DOHH2 (cell line): ENCODE data around the gene NRROS.
A peak's percentile ranks its signal among the peaks of the same experiment; 100 is the strongest.
"Not testable (repeated sequence)": the region's sequence is repeated elsewhere in the genome, so short reads cannot be mapped to it uniquely, and the experiment has no call there.

Source experiments
- H3F3A ChIP-seq: fragments of 200-600 bp; sonication (generic), shearing (Covaris generic); 2 replicates; pipeline ENCODE4 v1.6.0; 2016; ENCODE audit warnings: antibody characterized with exemption, mild to moderate bottlenecking; ENCODE audit not compliant: control insufficient read depth, insufficient read depth
- H3K27ac ChIP-seq: fragments of 200-600 bp; sonication (generic); 2 replicates; pipeline ENCODE4 v1.5.1; 2014; ENCODE audit warnings: low read depth, mild to moderate bottlenecking, low read length, moderate library complexity
- H3K27me3 ChIP-seq: fragments of 200-600 bp; sonication (generic); 2 replicates; pipeline ENCODE4 v1.6.1; 2014; ENCODE audit warnings: mild to moderate bottlenecking, low read length, mixed read lengths; ENCODE audit not compliant: control insufficient read depth
- H3K36me3 ChIP-seq: fragments of 200-600 bp; sonication (generic); 2 replicates; pipeline ENCODE4 v1.6.1; 2014; ENCODE audit warnings: mild to moderate bottlenecking, low read length, moderate library complexity, mixed read lengths; ENCODE audit not compliant: control insufficient read depth
- H3K4me1 ChIP-seq: fragments of 200-600 bp; sonication (generic); 2 replicates; pipeline ENCODE4 v1.6.1; 2014; ENCODE audit warnings: mild to moderate bottlenecking, low read length, mixed read lengths; ENCODE audit not compliant: control insufficient read depth
- H3K4me2 ChIP-seq: fragments of 200-600 bp; sonication (generic); 2 replicates; pipeline ENCODE4 v1.6.0; 2014; ENCODE audit warnings: mild to moderate bottlenecking, low read length, moderate library complexity
- H3K4me3 ChIP-seq: fragments of 200-600 bp; sonication (generic); 2 replicates; pipeline ENCODE4 v1.5.1; 2014; ENCODE audit warnings: mild to moderate bottlenecking, low read length, mixed read lengths
- H3K79me2 ChIP-seq: fragments of 200-600 bp; sonication (generic); 2 replicates; pipeline ENCODE4 v1.6.1; 2014; ENCODE audit warnings: mild to moderate bottlenecking, low read length, mixed read lengths; ENCODE audit not compliant: control insufficient read depth
- H3K9me2 ChIP-seq: fragments of 200-600 bp; sonication (generic); replicated peaks from 2 replicates; pipeline ENCODE4 v1.6.1; 2014; ENCODE audit warnings: mild to moderate bottlenecking, low read length, mixed read lengths; ENCODE audit not compliant: control insufficient read depth
- H3K9me3 ChIP-seq: fragments of 200-600 bp; sonication (generic); 2 replicates; pipeline ENCODE4 v1.6.1; 2014; ENCODE audit warnings: antibody characterized with exemption, low read length, mixed read lengths; ENCODE audit not compliant: control insufficient read depth, insufficient read depth
- H4K20me1 ChIP-seq: fragments of 200-600 bp; sonication (generic); 2 replicates; pipeline ENCODE4 v1.6.0; 2014; ENCODE audit warnings: low read depth, mild to moderate bottlenecking, antibody characterized with exemption, low read length, moderate library complexity; ENCODE audit not compliant: control insufficient read depth, insufficient read depth
- CTCF ChIP-seq: fragments of 200-600 bp; sonication (generic); IDR thresholded peaks from one replicate; pipeline ENCODE4 v1.5.1; 2014; ENCODE audit warnings: antibody characterized with exemption, mild to moderate bottlenecking, low read depth, low read length; ENCODE audit not compliant: poor library complexity, severe bottlenecking
- EZH2phosphoT487 ChIP-seq: fragments of 200-600 bp; sonication (generic); IDR thresholded peaks from 2 replicates; pipeline ENCODE4 v1.6.1; 2017; ENCODE audit warnings: borderline replicate concordance, mild to moderate bottlenecking, antibody characterized with exemption, low read length, moderate library complexity, mixed read lengths

NRROS gene

DNA sequence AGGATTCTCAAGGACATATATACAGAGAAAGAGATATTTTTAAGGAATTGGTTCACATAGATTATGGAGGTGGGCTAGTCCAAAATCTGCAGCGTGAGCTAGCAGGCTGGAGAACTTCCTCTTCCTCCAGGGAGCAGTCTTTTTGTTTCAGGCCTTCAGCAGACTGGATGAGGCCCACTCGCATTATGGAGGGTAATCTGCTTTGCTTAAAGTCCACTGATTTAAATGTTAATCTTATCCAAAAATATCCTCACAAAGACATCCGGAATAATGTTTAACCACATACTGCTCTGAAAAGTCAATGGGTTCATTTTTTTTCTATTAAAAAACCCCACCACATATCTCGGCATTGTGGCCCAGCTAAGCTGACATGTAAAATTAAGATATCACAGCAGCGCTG, 22.2 kb upstream of the NRROS start:
- Histone ChIP-seq H3F3A (no peaks in the 10 kb centered on the region), H4K20me1 (no peaks in the 10 kb centered on the region), H3K4me1 (peaks cover 14% of the 10 kb centered on the region), H3K4me2 (peak overlapping the region; percentile 50), H3K27me3 (no peaks in the 10 kb centered on the region), H3K9me2 (no peaks in the 10 kb centered on the region), H3K79me2 (no peaks in the 10 kb centered on the region), H3K27ac (0 out of 2 replicates have a peak overlapping the region, but pooled peaks have one; percentile 11), H3K36me3 (no peaks in the 10 kb centered on the region), H3K4me3 (0 out of 2 replicates have a peak overlapping the region, but pooled peaks have one; percentile 9), H3K9me3 (no peaks in the 10 kb centered on the region)
- TF ChIP-seq EZH2phosphoT487 (no peak), CTCF (no peak)

- Histone ChIP-seq H3K4me3 (no peak overlapping the region), H3K9me3 (no peaks in the 10 kb centered on the region), H3F3A (no peaks in the 10 kb centered on the region), H3K9me2 (no peaks in the 10 kb centered on the region), H3K36me3 (no peaks in the 10 kb centered on the region), H3K4me2 (no peak overlapping the region), H3K4me1 (peaks cover 14% of the 10 kb centered on the region), H3K27me3 (no peaks in the 10 kb centered on the region), H3K79me2 (no peaks in the 10 kb centered on the region), H3K27ac (no peak overlapping the region), H4K20me1 (no peaks in the 10 kb centered on the region)
- no peak for TF ChIP-seq EZH2phosphoT487
- TF ChIP-seq CTCF = no peak
Measured at GRCh38 chr3:196619223-196619622, 20.3 kb upstream of the NRROS start.

DNA sequence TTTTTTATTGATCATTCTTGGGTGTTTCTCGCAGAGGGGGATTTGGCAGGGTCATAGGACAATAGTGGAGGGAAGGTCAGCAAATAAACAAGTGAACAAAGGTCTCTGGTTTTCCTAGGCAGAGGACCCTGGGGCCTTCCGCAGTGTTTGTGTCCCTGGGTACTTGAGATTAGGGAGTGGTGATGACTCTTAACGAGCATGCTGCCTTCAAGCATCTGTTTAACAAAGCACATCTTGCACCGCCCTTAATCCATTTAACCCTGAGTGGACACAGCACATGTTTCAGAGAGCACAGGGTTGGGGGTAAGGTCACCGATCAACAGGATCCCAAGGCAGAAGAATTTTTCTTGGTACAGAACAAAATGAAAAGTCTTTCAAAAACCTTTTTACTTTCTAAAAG, 19.9 kb upstream of the NRROS start:
- H3K36me3 ChIP-seq, H3K79me2 ChIP-seq, H3K4me2 ChIP-seq, H3K9me3 ChIP-seq, H3K27ac ChIP-seq, H3F3A ChIP-seq, H3K9me2 ChIP-seq, H3K4me3 ChIP-seq, H4K20me1 ChIP-seq, H3K27me3 ChIP-seq: not testable (repeated sequence)
- H3K4me1 ChIP-seq = peaks cover 17% of the 10 kb centered on the region

GRCh38 chr3:196620161-196620604, 19.3 kb upstream of the NRROS start:
- Histone ChIP-seq H4K20me1 (no peaks in the 10 kb centered on the region), H3K27me3 (0 out of 2 replicates have a peak, but pooled peaks cover 2% of the 10 kb centered on the region), H3K79me2 (no peaks in the 10 kb centered on the region), H3K4me2 (no peak overlapping the region), H3K9me3 (no peaks in the 10 kb centered on the region), H3K9me2 (no peaks in the 10 kb centered on the region), H3F3A (no peaks in the 10 kb centered on the region), H3K4me3 (no peak overlapping the region), H3K27ac (no peak overlapping the region), H3K4me1 (peaks cover 18% of the 10 kb centered on the region), H3K36me3 (no peaks in the 10 kb centered on the region)
- no peak for TF ChIP-seq EZH2phosphoT487
- TF ChIP-seq CTCF = no peak
